H1 (cell line): ENCODE data around the gene ATP1A3. TPM values are rescaled to one million over a fixed set of nuclear protein-coding genes. Genes with fewer than 3 reads are reported as not detected.

Source experiments
- CTCF ChIA-PET: fragments of 300-600 bp; sonication (Branson Sonifier 250); formaldehyde crosslinking; loops from one replicate; lab custom pipeline; 2021; ENCODE audit not compliant: partially characterized antibody; lab: Charles Lee
- POLR2A ChIA-PET: fragments of 300-600 bp; sonication (Branson Sonifier 250); formaldehyde crosslinking; loops from one replicate; lab custom pipeline; 2021; ENCODE audit warnings: inconsistent platforms; ENCODE audit not compliant: partially characterized antibody; lab: Charles Lee
- DNase-seq, 2 experiments: peaks; one replicate each; pipeline versions ENCODE4 v3.0.0 to v3.0.0-alpha.2; 2010 to 2022; ENCODE audit warnings: low spot score in 2 of 2, low read depth in 1 of 2, mixed read lengths in 1 of 2
- FAIRE-seq: peaks from 2 replicates; lab custom pipeline; 2011; peaks lifted over from hg19 to GRCh38; lab: Jason Lieb, UNC
- H2AFZ ChIP-seq: 2 replicates; pipeline ENCODE4 v1.8.1; 2012; ENCODE audit warnings: low read length, inconsistent platforms
- H2AK5ac ChIP-seq: 2 replicates; pipeline ENCODE4 v1.6.1; 2013; ENCODE audit warnings: low read depth, low read length
- H2BK120ac ChIP-seq: replicated peaks from 2 replicates; pipeline ENCODE3; 2013; ENCODE audit warnings: low read depth, low read length, inconsistent platforms
- H2BK12ac ChIP-seq: 2 replicates; pipeline ENCODE4 v1.6.1; 2013; ENCODE audit warnings: low read depth, low read length
- H2BK15ac ChIP-seq: 2 replicates; pipeline ENCODE4 v1.6.1; 2013; ENCODE audit warnings: low read length
- H2BK20ac ChIP-seq: 2 replicates; pipeline ENCODE4 v1.6.1; 2013; ENCODE audit warnings: low read length
- H2BK5ac ChIP-seq: 2 replicates; pipeline ENCODE4 v1.6.1; 2013; ENCODE audit warnings: low read depth, low read length
- H3K14ac ChIP-seq: 2 replicates; pipeline ENCODE4 v1.6.1; 2013; ENCODE audit warnings: inconsistent platforms; ENCODE audit not compliant: insufficient read length
- H3K18ac ChIP-seq: 2 replicates; pipeline ENCODE4 v1.6.1; 2013; ENCODE audit warnings: low read length; ENCODE audit errors: extremely low read depth
- H3K23ac ChIP-seq: 2 replicates; pipeline ENCODE4 v1.6.1; 2013; ENCODE audit warnings: inconsistent platforms; ENCODE audit not compliant: insufficient read length
- H3K23me2 ChIP-seq: 2 replicates; pipeline ENCODE4 v1.6.1; 2013; ENCODE audit warnings: low read depth, low read length
- H3K27ac ChIP-seq: 2 replicates; pipeline ENCODE4 v1.6.1; 2011; ENCODE audit warnings: low read depth, low read length, inconsistent platforms
- H3K27me3 ChIP-seq, 4 experiments: replicated peaks in 1 of 4; 1 replicate in 1 of 4; 2 replicates in 3 of 4; pipeline versions ENCODE4 v1.6.1 to v1.8.1; 2011 to 2013; ENCODE audit warnings: low read length in 3 of 4, mild to moderate bottlenecking in 3 of 4, inconsistent platforms in 2 of 4, mixed read lengths in 2 of 4, moderate library complexity in 1 of 4; ENCODE audit not compliant: control insufficient read depth in 3 of 4, insufficient read depth in 3 of 4; ENCODE audit errors: extremely low read depth in 1 of 4
- H3K36me3 ChIP-seq, 4 experiments: 2 replicates each; pipeline versions ENCODE4 v1.6.1 to v1.8.1; 2011 to 2013; ENCODE audit warnings: mild to moderate bottlenecking in 4 of 4, low read length in 3 of 4, moderate library complexity in 2 of 4, control low read depth in 1 of 4, inconsistent platforms in 1 of 4; ENCODE audit not compliant: insufficient read depth in 4 of 4, control insufficient read depth in 2 of 4
- H3K4ac ChIP-seq: replicated peaks from 2 replicates; pipeline ENCODE3; 2013; ENCODE audit warnings: low read length, low read depth, mixed read lengths, inconsistent platforms; ENCODE audit not compliant: insufficient read length
- H3K4me1 ChIP-seq, 4 experiments: replicated peaks in 1 of 4; 1 replicate in 1 of 4; 2 replicates in 3 of 4; pipeline versions ENCODE4 v1.6.1 to v1.8.1; 2011 to 2013; ENCODE audit warnings: low read length in 3 of 4, inconsistent platforms in 2 of 4, mixed read lengths in 1 of 4; ENCODE audit not compliant: insufficient read depth in 4 of 4, control insufficient read depth in 3 of 4
- H3K4me2 ChIP-seq, 2 experiments: 2 replicates each; pipeline versions ENCODE4 v1.6.1 to v1.8.1; 2011 to 2013; ENCODE audit warnings: low read depth in 2 of 2, low read length in 2 of 2, control low read depth in 1 of 2, inconsistent platforms in 1 of 2, mild to moderate bottlenecking in 1 of 2; ENCODE audit not compliant: insufficient read depth in 1 of 2
- H3K4me3 ChIP-seq, 4 experiments: fragments of 200-600, 300-600 bp in 1 of 4; sonication (generic), shearing (Covaris generic), sonication (Bioruptor Twin) in 1 of 4; 2 replicates each; pipeline versions ENCODE4 v1.5.1 to v1.8.1; 2011 to 2016; ENCODE audit warnings: low read length in 4 of 4, low read depth in 3 of 4, control low read depth in 2 of 4, inconsistent platforms in 2 of 4, mild to moderate bottlenecking in 2 of 4, mixed read lengths in 1 of 4, moderate library complexity in 1 of 4; ENCODE audit not compliant: insufficient read depth in 2 of 4; ENCODE audit errors: extremely low read depth in 1 of 4
- H3K56ac ChIP-seq: replicated peaks from 2 replicates; pipeline ENCODE3; 2013; ENCODE audit warnings: low read depth, mild to moderate bottlenecking, mixed read lengths, low read length, inconsistent platforms; ENCODE audit not compliant: insufficient read length
- H3K79me1 ChIP-seq: 2 replicates; pipeline ENCODE4 v1.6.1; 2013; ENCODE audit warnings: low read depth, low read length, control low read depth
- H3K79me2 ChIP-seq, 2 experiments: 2 replicates each; pipeline versions ENCODE4 v1.6.1 to v1.8.1; 2012 to 2013; ENCODE audit warnings: low read length in 2 of 2, mild to moderate bottlenecking in 2 of 2, inconsistent platforms in 1 of 2; ENCODE audit not compliant: insufficient read depth in 2 of 2, control insufficient read depth in 1 of 2
- H3K9ac ChIP-seq, 4 experiments: replicated peaks in 1 of 4; 1 replicate in 1 of 4; 2 replicates in 3 of 4; pipeline versions ENCODE4 v1.6.1 to v1.8.1; 2011 to 2013; ENCODE audit warnings: low read depth in 3 of 4, low read length in 3 of 4, control low read depth in 2 of 4, mild to moderate bottlenecking in 2 of 4, moderate library complexity in 2 of 4, inconsistent platforms in 1 of 4; ENCODE audit errors: extremely low read depth in 1 of 4
- H3K9me3 ChIP-seq, 2 experiments: 2 replicates each; pipeline versions ENCODE4 v1.6.1 to v1.8.1; 2012 to 2013; ENCODE audit warnings: mild to moderate bottlenecking in 2 of 2, moderate library complexity in 2 of 2, control low read depth in 1 of 2, inconsistent platforms in 1 of 2, low read depth in 1 of 2, low read length in 1 of 2, mixed read lengths in 1 of 2; ENCODE audit not compliant: insufficient read depth in 2 of 2
- H4K20me1 ChIP-seq, 2 experiments: replicated peaks in 1 of 2; 2 replicates each; pipeline versions ENCODE3 to v1.8.1; 2011 to 2013; ENCODE audit warnings: inconsistent platforms in 2 of 2, low read length in 2 of 2, mild to moderate bottlenecking in 1 of 2; ENCODE audit not compliant: insufficient read depth in 2 of 2, control insufficient read depth in 1 of 2
- H4K5ac ChIP-seq: 2 replicates; pipeline ENCODE4 v1.6.1; 2013; ENCODE audit warnings: low read length, low read depth, mixed read lengths, inconsistent platforms; ENCODE audit not compliant: insufficient read length
- H4K8ac ChIP-seq: 2 replicates; pipeline ENCODE4 v1.8.0; 2013; ENCODE audit warnings: mild to moderate bottlenecking, moderate library complexity, low read length, inconsistent platforms; ENCODE audit not compliant: insufficient read depth; ENCODE audit errors: extremely low read depth
- H4K91ac ChIP-seq: replicated peaks from 2 replicates; pipeline ENCODE3; 2013; ENCODE audit warnings: low read length, mixed read lengths, inconsistent platforms; ENCODE audit not compliant: insufficient read length
- RBBP5 ChIP-seq: IDR thresholded peaks from 2 replicates; pipeline ENCODE4 v1.7.1; 2012; ENCODE audit warnings: low read depth, mild to moderate bottlenecking, inconsistent platforms, low read length, moderate library complexity, borderline replicate concordance
- RNF2 ChIP-seq: fragments of 200-900, 300-1000 bp; sonication (generic); IDR thresholded peaks from 2 replicates; pipeline ENCODE4 v1.7.1; 2016; ENCODE audit warnings: borderline replicate concordance, low read depth, mild to moderate bottlenecking, antibody characterized with exemption, low read length; ENCODE audit not compliant: poor library complexity, severe bottlenecking; ENCODE audit errors: missing control alignments
- SIRT6 ChIP-seq: IDR thresholded peaks from one replicate; pipeline ENCODE4 v1.7.1; 2012; ENCODE audit warnings: low read length, inconsistent platforms
- YY1 ChIP-seq: IDR thresholded peaks from 2 replicates; pipeline ENCODE4 v1.6.1; 2011; ENCODE audit warnings: low read depth, mild to moderate bottlenecking, low read length
- WGBS, 2 experiments: shearing (Covaris generic) in 1 of 2; methylation state at CpG; one replicate each; pipeline versions ENCODE4 v1.1.6 to v1.1.7; 2013 to 2015; ENCODE audit warnings: low lambda C conversion rate in 2 of 2, mixed read lengths in 2 of 2, inconsistent platforms in 1 of 2, low coverage in 1 of 2, missing lambda C conversion rate in 1 of 2; ENCODE audit not compliant: insufficient replicate concordance in 2 of 2, insufficient coverage in 1 of 2, insufficient read length in 1 of 2; ENCODE audit errors: extremely low coverage in 1 of 2, missing lambda C conversion rate in 1 of 2; 5-methylcytosine and 5-hydroxymethylcytosine counted together
- polyA plus RNA-seq, 7 experiments: library from polyadenylated mRNA; depleted of rRNA in 3 of 7; stranded (reverse) in 5 of 7; unstranded in 2 of 7; fragments of >200 nt in 5 of 7; fragments of 200-250 nt in 2 of 7; gene quantifications; 1 replicate in 5 of 7; 2 replicates in 1 of 7; 4 replicates in 1 of 7; pipeline versions ENCODE4 v1.2.1 to v1.2.3, GENCODE V29; 2011 to 2013; ENCODE audit warnings: missing spikeins in 2 of 7, mixed read lengths in 2 of 7
- total RNA-seq: library from RNA; stranded (reverse); fragmentation: NEBNext Ultra II Directional; extraction: Animal tissue kit (Norgen Biotek cat#: 25700); gene quantifications from 2 replicates; pipeline ENCODE4 v1.2.1, GENCODE V29; 2021

Gene ATP1A3
- total and polyA plus RNA-seq, 2 of the 8 experiments (the other 6 are each of a cell fraction or from before 2014, with no cell fraction given) = 11.1 to 41.2 TPM

GRCh38 chr19:41928221-41928683 is 65.8 kb downstream of the ATP1A3 start, which contains the start of gene ERFL:
TSS of gene ERFL (minus strand) at chr19:41928449. CDS start at chr19:41912919, 15,530 bp downstream.
- Histone ChIP-seq H2BK5ac (no peak within 1 kb of the TSS), H3K9me3 (no peaks in the 10 kb centered on the region), H3K4me2 (peak within 1 kb of the TSS; percentile 66 to 79), H3K23me2 (peaks cover 12% of the 10 kb centered on the region), H3K9ac (no peak within 1 kb of the TSS; a peak in 1 of 7 replicates), H3K23ac (peak within 1 kb of the TSS; percentile 36), H3K4me3 (peak within 1 kb of the TSS; percentile 33 to 60 (median 42)), H3K56ac (no peak within 1 kb of the TSS), H3K4me1 (peaks cover 6 to 20% (median 14%) of the 10 kb centered on the region in 4 experiments), H2BK20ac (peak within 1 kb of the TSS; percentile 95), H3K79me1 (no peaks in the 10 kb centered on the region), H2AFZ (peak within 1 kb of the TSS; percentile 5; the same call in 1 of the 2 replicates), H2BK120ac (peak within 1 kb of the TSS; percentile 88), H2BK12ac (peak within 1 kb of the TSS; percentile 97; the same call in 1 of the 2 replicates), H4K5ac (no peak within 1 kb of the TSS), H4K91ac (peak within 1 kb of the TSS; percentile 82), H3K18ac (no peak within 1 kb of the TSS; the same call in 1 of the 2 replicates), H3K79me2 (no peaks in the 10 kb centered on the region), H3K14ac (no peak within 1 kb of the TSS), H3K36me3 (no peaks in the 10 kb centered on the region; a peak in 1 of 8 replicates), H4K20me1 (peaks cover 8 to 31% of the 10 kb centered on the region in 2 experiments), H3K4ac (no peak within 1 kb of the TSS), H4K8ac (peak within 1 kb of the TSS; percentile 87), H3K27me3 (peaks cover 87 to 97% (median 95%) of the 10 kb centered on the region in 4 experiments), H2AK5ac (peak within 1 kb of the TSS; percentile 96), H2BK15ac (peak within 1 kb of the TSS; percentile 100), H3K27ac (no peak within 1 kb of the TSS)
- FAIRE-seq (no peak), DNase-seq (no peak)
- ChIA-PET CTCF (interaction anchor here (0.6 to 1.5 kb wide), 8 partner anchors 9 to 55 kb away, joined by 3 to 6 read pairs (median 4); no protein-coding TSS in a partner anchor), POLR2A (interaction anchor here (0.8 to 9.6 kb wide), 8 partner anchors 9 to 68 kb away, joined by 3 to 71 read pairs (median 4); partner anchors contain the start of gene RPS19)
- TF ChIP-seq SIRT6 (no peak), RBBP5 (0 out of 2 replicates have a peak, but pooled peaks have one; percentile 16), RNF2 (peak; percentile 25), YY1 (no peak)
- WGBS, 2 experiments = 2% methylated on average over 26 of the region's 49 CpGs; no CpG with 5 or more reads in 1 of the 2 experiments
